ENCODE measurements around the gene ATIC.
A peak's percentile ranks its signal among the peaks of the same experiment; 100 is the strongest.

GRCh38 chr2:215269397-215270117, 42.3 kb upstream of the ATIC start:
- TF ChIP-seq, protein P1, sequence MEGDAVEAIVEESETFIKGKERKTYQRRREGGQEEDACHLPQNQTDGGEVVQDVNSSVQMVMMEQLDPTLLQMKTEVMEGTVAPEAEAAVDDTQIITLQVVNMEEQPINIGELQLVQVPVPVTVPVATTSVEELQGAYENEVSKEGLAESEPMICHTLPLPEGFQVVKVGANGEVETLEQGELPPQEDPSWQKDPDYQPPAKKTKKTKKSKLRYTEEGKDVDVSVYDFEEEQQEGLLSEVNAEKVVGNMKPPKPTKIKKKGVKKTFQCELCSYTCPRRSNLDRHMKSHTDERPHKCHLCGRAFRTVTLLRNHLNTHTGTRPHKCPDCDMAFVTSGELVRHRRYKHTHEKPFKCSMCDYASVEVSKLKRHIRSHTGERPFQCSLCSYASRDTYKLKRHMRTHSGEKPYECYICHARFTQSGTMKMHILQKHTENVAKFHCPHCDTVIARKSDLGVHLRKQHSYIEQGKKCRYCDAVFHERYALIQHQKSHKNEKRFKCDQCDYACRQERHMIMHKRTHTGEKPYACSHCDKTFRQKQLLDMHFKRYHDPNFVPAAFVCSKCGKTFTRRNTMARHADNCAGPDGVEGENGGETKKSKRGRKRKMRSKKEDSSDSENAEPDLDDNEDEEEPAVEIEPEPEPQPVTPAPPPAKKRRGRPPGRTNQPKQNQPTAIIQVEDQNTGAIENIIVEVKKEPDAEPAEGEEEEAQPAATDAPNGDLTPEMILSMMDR (IDR thresholded peaks at IDR 0.05) = peak; percentile 62 to 91 (median 78)
- TF ChIP-seq POLR2A (IDR thresholded peaks at IDR 0.05) = no peak

All from heart left ventricle (tissue), 13 donors.